ENCODE results near the gene COPRS.

Gene COPRS

DNA sequence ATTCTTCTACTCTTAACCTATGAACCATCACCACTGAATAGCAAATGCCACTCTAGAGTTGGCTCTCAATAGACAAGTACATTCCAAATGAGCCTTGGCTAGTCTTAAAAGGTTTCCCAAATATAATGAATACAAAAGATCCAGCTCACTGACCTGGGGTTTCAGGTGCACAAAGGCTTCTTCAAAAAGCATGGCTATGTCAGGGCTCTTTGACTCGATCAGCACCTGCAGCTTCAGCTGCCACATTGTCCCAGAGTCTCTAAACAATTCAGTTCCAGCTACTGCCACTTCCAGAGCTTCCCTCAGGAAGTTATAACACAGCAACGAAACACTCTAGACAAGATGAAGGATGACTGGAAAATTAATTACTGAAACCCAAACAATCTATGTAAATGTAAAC, 16.0 kb upstream of the COPRS start:
- DNase-seq (ENCODE audit: low read depth, low spot score), result no peak
- no peak overlapping the region for H3K4me3 ChIP-seq (ENCODE audit: low read depth, low read length)
- TF ChIP-seq, protein P1, sequence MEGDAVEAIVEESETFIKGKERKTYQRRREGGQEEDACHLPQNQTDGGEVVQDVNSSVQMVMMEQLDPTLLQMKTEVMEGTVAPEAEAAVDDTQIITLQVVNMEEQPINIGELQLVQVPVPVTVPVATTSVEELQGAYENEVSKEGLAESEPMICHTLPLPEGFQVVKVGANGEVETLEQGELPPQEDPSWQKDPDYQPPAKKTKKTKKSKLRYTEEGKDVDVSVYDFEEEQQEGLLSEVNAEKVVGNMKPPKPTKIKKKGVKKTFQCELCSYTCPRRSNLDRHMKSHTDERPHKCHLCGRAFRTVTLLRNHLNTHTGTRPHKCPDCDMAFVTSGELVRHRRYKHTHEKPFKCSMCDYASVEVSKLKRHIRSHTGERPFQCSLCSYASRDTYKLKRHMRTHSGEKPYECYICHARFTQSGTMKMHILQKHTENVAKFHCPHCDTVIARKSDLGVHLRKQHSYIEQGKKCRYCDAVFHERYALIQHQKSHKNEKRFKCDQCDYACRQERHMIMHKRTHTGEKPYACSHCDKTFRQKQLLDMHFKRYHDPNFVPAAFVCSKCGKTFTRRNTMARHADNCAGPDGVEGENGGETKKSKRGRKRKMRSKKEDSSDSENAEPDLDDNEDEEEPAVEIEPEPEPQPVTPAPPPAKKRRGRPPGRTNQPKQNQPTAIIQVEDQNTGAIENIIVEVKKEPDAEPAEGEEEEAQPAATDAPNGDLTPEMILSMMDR (IDR thresholded peaks at IDR 0.05; ENCODE audit: low read depth, low read length), result no peak
- in situ Hi-C loops (cut with HindIII; ENCODE audit: low sequenced_read_pairs), result no loop called here

DNA sequence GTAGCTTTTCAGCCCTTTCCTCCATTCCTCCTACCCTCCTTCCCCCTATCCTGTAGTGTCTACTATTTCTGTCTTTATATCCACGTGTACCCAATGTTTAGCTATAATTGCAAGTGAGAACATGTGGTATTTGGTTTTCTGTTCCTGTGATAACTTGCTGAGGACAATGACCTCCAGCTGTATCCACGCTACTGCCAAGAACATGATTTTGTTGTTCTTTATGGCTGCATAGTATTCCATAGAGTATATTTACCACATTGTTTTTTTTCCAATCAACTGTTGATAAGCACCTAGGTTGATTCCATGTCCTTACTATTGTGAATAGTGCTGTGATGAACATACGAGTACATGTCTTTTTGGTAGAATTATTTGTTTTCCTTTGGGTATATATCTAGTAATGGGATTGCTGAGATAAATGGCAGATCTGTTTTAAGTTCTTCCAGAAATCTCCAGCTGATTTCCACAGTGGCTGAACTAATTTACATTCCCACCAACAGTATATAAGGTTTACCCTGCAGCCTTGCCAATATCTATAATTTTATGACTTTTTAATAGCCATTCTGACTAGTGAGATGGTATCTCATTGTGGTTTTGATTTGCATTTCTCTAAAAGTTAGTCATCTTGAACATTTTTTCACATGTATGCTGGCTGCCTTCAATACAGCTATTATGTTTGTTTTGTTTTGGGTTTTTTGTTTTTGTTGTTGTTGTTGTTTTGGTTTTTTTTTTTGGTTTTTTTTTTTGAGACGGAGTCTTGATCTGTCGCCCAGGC, 10.9 kb upstream of the COPRS start:
- TF ChIP-seq, protein P1 (IDR thresholded peaks at IDR 0.05; ENCODE audit: low read depth, low read length), result no peak

GRCh38 chr17:31869031-31869430, 10.0 kb upstream of the COPRS start:
- H3K4me3 ChIP-seq (ENCODE audit: low read depth, low read length), result no peak overlapping the region
- in situ Hi-C loops (cut with HindIII; ENCODE audit: low sequenced_read_pairs), result no loop called here
- TF ChIP-seq, protein P1 (IDR thresholded peaks at IDR 0.05; ENCODE audit: low read depth, low read length), result no peak
- peak; percentile 14 for DNase-seq (ENCODE audit: low read depth, low spot score)

More for the DNA sequence above, 10.9 kb upstream of the COPRS start:
- DNase-seq (ENCODE audit: low read depth, low spot score), result peak; percentile 39
- in situ Hi-C loops (cut with HindIII; ENCODE audit: low sequenced_read_pairs), result no loop called here
- no peak overlapping the region for H3K4me3 ChIP-seq (ENCODE audit: low read depth, low read length)

GRCh38 chr17:31859487-31860008, 504 bp upstream of the COPRS start:
- peak overlapping the region; percentile 44 for H3K4me3 ChIP-seq (ENCODE audit: low read depth, low read length)
- in situ Hi-C loops (cut with HindIII; ENCODE audit: low sequenced_read_pairs), result no loop called here
- no peak for DNase-seq (ENCODE audit: low read depth, low spot score)
- TF ChIP-seq, protein P1 (IDR thresholded peaks at IDR 0.05; ENCODE audit: low read depth, low read length), result no peak

- H3K4me3 ChIP-seq (ENCODE audit: low read depth, low read length), result peak overlapping the region; percentile 60
- TF ChIP-seq, protein P1 (IDR thresholded peaks at IDR 0.05; ENCODE audit: low read depth, low read length), result no peak
- DNase-seq (ENCODE audit: low read depth, low spot score), result peak; percentile 20
- in situ Hi-C loops (cut with HindIII; ENCODE audit: low sequenced_read_pairs), result no loop called here
Observed at GRCh38 chr17:31857920-31858641, 963 bp downstream of the COPRS start.

DNA sequence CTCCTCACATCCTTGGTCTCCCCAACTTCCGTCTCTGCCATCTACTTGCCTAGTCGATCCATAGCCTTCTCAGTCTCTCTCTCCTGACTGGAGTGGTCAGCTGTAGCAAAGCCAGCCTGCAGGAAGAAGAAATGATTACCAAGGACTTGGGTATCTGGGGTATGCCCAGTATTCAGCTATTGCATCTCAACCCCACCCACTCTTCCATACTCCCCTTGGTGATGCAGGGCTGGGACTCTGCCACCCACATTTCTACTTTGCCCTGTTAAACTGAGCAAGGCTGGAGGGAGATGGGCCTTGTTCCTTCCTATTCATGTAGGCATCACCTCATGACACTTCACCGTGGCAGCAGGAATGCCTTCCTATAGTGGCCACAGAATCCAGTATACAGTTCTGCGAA, 2.3 kb downstream of the COPRS start:
- in situ Hi-C loops (cut with HindIII; ENCODE audit: low sequenced_read_pairs), result no loop called here
- TF ChIP-seq, protein P1 (IDR thresholded peaks at IDR 0.05; ENCODE audit: low read depth, low read length), result no peak
- H3K4me3 ChIP-seq (ENCODE audit: low read depth, low read length), result no peak overlapping the region

More for the DNA sequence above, 2.3 kb downstream of the COPRS start:
- DNase-seq (ENCODE audit: low read depth, low spot score), result no peak

Data from astrocyte of the spinal cord (primary cell).